ENCODE results near the gene TXNRD1. TPM values are rescaled to one million over a fixed set of nuclear protein-coding genes. Genes with fewer than 3 reads are reported as not detected.
"Not testable (repeated sequence)": the region's sequence is repeated elsewhere in the genome, so short reads cannot be mapped to it uniquely, and the experiment has no call there.

TXNRD1 gene
- total RNA-seq, 2 experiments from 2014 or later, result 87.9 to 89.0 TPM

- H3K27me3 Mint-ChIP-seq, result no peaks in the 10 kb centered on the region
- ATAC-seq (no peak), DNase-seq (no peak)
- ChIA-PET CTCF (interaction anchor here (1.3 to 5.1 kb wide), 4 partner anchors 10 to 165 kb away, joined by 3 to 59 read pairs (median 8); partner anchors contain the start of gene EID3), POLR2A (interaction anchor here (0.7 to 9.3 kb wide), 5 partner anchors 60 to 135 kb away, joined by 3 to 118 read pairs (median 3); no protein-coding TSS in a partner anchor)
- peaks cover 2% of the 10 kb centered on the region for H3K9me3 Mint-ChIP-seq
- intact Hi-C loops (cut with micrococcal nuclease), result loop anchor here (5.0 kb wide), 2 partner anchors 71 to 86 kb away; partner anchors contain the start of gene EID3
- peak overlapping the region; percentile 66 for H3K4me3 Mint-ChIP-seq
- peak overlapping the region; percentile 78 for H3K27ac Mint-ChIP-seq
- no peak for TF ChIP-seq CTCF (IDR thresholded peaks at IDR 0.05)
- H3K36me3 Mint-ChIP-seq (ENCODE audit: low read depth), result peaks cover 4% of the 10 kb centered on the region
- H3K4me1 Mint-ChIP-seq (ENCODE audit: low read depth), result peaks cover 37% of the 10 kb centered on the region
Measured at GRCh38 chr12:104216521-104216924, 944 bp downstream of the TXNRD1 start.

- H3K9me3 Mint-ChIP-seq; ATAC-seq; DNase-seq; H3K36me3 Mint-ChIP-seq (ENCODE audit: low read depth); H3K27ac Mint-ChIP-seq; H3K4me3 Mint-ChIP-seq; H3K27me3 Mint-ChIP-seq: not testable (repeated sequence)
- POLR2A ChIA-PET, result interaction anchor here (1.2 to 9.3 kb wide), 2 partner anchors 71 to 77 kb away, joined by 6 to 118 read pairs; no protein-coding TSS in a partner anchor
- peaks cover 41% of the 10 kb centered on the region for H3K4me1 Mint-ChIP-seq (ENCODE audit: low read depth)
- intact Hi-C loops (cut with micrococcal nuclease), result loop anchor here (5.0 kb wide), 2 partner anchors 69 to 84 kb away; partner anchors contain the start of gene EID3
- CTCF ChIA-PET, result interaction anchor here (0.7 to 5.1 kb wide), 3 partner anchors 58 to 140 kb away, joined by 3 to 59 read pairs (median 3); no protein-coding TSS in a partner anchor
Measured at GRCh38 chr12:104218506-104218905, 2.9 kb downstream of the TXNRD1 start.

GRCh38 chr12:104218935-104219334, 3.4 kb downstream of the TXNRD1 start:
- ATAC-seq, result peak; percentile 22
- no peak overlapping the region for H3K4me3 Mint-ChIP-seq
- no peak for TF ChIP-seq CTCF (IDR thresholded peaks at IDR 0.05)

GRCh38 chr12:104219361-104219892, 3.8 kb downstream of the TXNRD1 start:
- Mint-ChIP-seq H3K27me3 (peaks cover 10% of the 10 kb centered on the region), H3K4me1 (ENCODE audit: low read depth) (peaks cover 41% of the 10 kb centered on the region), H3K4me3 (no peak overlapping the region), H3K9me3 (peaks cover 2% of the 10 kb centered on the region), H3K27ac (peak overlapping the region; percentile 65), H3K36me3 (ENCODE audit: low read depth) (peaks cover 4% of the 10 kb centered on the region)
- TF ChIP-seq CTCF (IDR thresholded peaks at IDR 0.05), result no peak
- DNase-seq, result no peak
- ChIA-PET POLR2A (interaction anchor here (0.6 to 9.3 kb wide), 6 partner anchors 14 to 83 kb away, joined by 3 to 118 read pairs (median 4); partner anchors contain the start of gene NFYB), CTCF (interaction anchor here (0.7 to 5.1 kb wide), 3 partner anchors 8 to 139 kb away, joined by 3 to 59 read pairs (median 4); no protein-coding TSS in a partner anchor)
- no peak for ATAC-seq
- intact Hi-C loops (cut with micrococcal nuclease), result loop anchor here (5.0 kb wide), 2 partner anchors 68 to 83 kb away; partner anchors contain the start of gene EID3

More at GRCh38 chr12:104218935-104219334, 3.4 kb downstream of the TXNRD1 start:
- Mint-ChIP-seq H3K4me1 (ENCODE audit: low read depth) (peaks cover 41% of the 10 kb centered on the region), H3K36me3 (ENCODE audit: low read depth) (peaks cover 4% of the 10 kb centered on the region), H3K27me3 (peaks cover 8% of the 10 kb centered on the region), H3K9me3 (peaks cover 2% of the 10 kb centered on the region), H3K27ac (peak overlapping the region; percentile 65)
- intact Hi-C loops (cut with micrococcal nuclease), result loop anchor here (5.0 kb wide), 2 partner anchors 68 to 83 kb away; partner anchors contain the start of gene EID3
- peak; percentile 10 for DNase-seq
- CTCF ChIA-PET, result interaction anchor here (0.7 to 5.1 kb wide), 3 partner anchors 57 to 140 kb away, joined by 3 to 59 read pairs (median 3); no protein-coding TSS in a partner anchor
- POLR2A ChIA-PET, result interaction anchor here (1.2 to 9.3 kb wide), 2 partner anchors 71 to 76 kb away, joined by 6 to 118 read pairs; no protein-coding TSS in a partner anchor

- H3K27me3 Mint-ChIP-seq, result peaks cover 10% of the 10 kb centered on the region
- POLR2A ChIA-PET, result interaction anchor here (0.6 to 9.3 kb wide), 6 partner anchors 13 to 83 kb away, joined by 3 to 118 read pairs (median 4); partner anchors contain the start of gene NFYB
- DNase-seq (peak; percentile 83), ATAC-seq (peak; percentile 75)
- intact Hi-C loops (cut with micrococcal nuclease), result loop anchor here (5.0 kb wide), 2 partner anchors 67 to 82 kb away; partner anchors contain the start of gene EID3
- peaks cover 41% of the 10 kb centered on the region for H3K4me1 Mint-ChIP-seq (ENCODE audit: low read depth)
- no peak overlapping the region for H3K4me3 Mint-ChIP-seq
- H3K36me3 Mint-ChIP-seq (ENCODE audit: low read depth), result peaks cover 4% of the 10 kb centered on the region
- no peak for TF ChIP-seq CTCF (IDR thresholded peaks at IDR 0.05)
- peaks cover 4% of the 10 kb centered on the region for H3K9me3 Mint-ChIP-seq
- peak overlapping the region; percentile 65 for H3K27ac Mint-ChIP-seq
- CTCF ChIA-PET, result interaction anchor here (0.8 to 5.1 kb wide), 2 partner anchors 9 to 69 kb away, joined by 4 to 59 read pairs; no protein-coding TSS in a partner anchor
Measured at GRCh38 chr12:104219908-104220404, 4.4 kb downstream of the TXNRD1 start.

Measured in activated CD8-positive, alpha-beta T cell treated with anti-CD3 and anti-CD28 coated beads for 36 hours (primary cell).